ENCODE data around the gene INVS. TPM values are rescaled to one million over a fixed set of nuclear protein-coding genes. Genes with fewer than 3 reads are reported as not detected.

INVS gene
- total RNA-seq, 1 donor from 2014 or later: 25.6 TPM

GRCh38 chr9:100096378-100096916 lies 2.6 kb upstream of the INVS start:
- no peaks in the 10 kb centered on the region for H3K36me3 Mint-ChIP-seq (ENCODE audit: low read depth)
- H3K27me3 Mint-ChIP-seq (ENCODE audit: low read depth): no peaks in the 10 kb centered on the region
- no peak overlapping the region for H3K27ac Mint-ChIP-seq (ENCODE audit: unreplicated experiment)
- TF ChIP-seq CTCF (conservative IDR thresholded peaks at IDR 0.05): no peak
- no peak for DNase-seq (ENCODE audit: low read depth, low spot score)
- H3K4me1 Mint-ChIP-seq: peaks cover 30% of the 10 kb centered on the region
- H3K9me3 Mint-ChIP-seq: no peaks in the 10 kb centered on the region
- peak overlapping the region; percentile 70 for H3K4me3 Mint-ChIP-seq

- Mint-ChIP-seq H3K4me1 (peaks cover 30% of the 10 kb centered on the region), H3K27ac (ENCODE audit: unreplicated experiment) (peak overlapping the region; percentile 99), H3K27me3 (ENCODE audit: low read depth) (no peaks in the 10 kb centered on the region), H3K9me3 (no peaks in the 10 kb centered on the region), H3K4me3 (peak overlapping the region; percentile 100), H3K36me3 (ENCODE audit: low read depth) (no peaks in the 10 kb centered on the region)
- no peak for DNase-seq (ENCODE audit: low read depth, low spot score)
- TF ChIP-seq CTCF (conservative IDR thresholded peaks at IDR 0.05): no peak
These were observed 777 bp upstream of the INVS start for GRCh38 chr9:100098046-100098886.

GRCh38 chr9:100099722-100100042 lies 639 bp downstream of the INVS start:
- Mint-ChIP-seq H3K4me3 (peak overlapping the region; percentile 100), H3K27ac (ENCODE audit: unreplicated experiment) (peak overlapping the region; percentile 83), H3K4me1 (peaks cover 30% of the 10 kb centered on the region), H3K9me3 (no peaks in the 10 kb centered on the region), H3K36me3 (ENCODE audit: low read depth) (no peaks in the 10 kb centered on the region), H3K27me3 (ENCODE audit: low read depth) (no peaks in the 10 kb centered on the region)
- DNase-seq (ENCODE audit: low read depth, low spot score): peak; percentile 6
- TF ChIP-seq CTCF (conservative IDR thresholded peaks at IDR 0.05): no peak

- Mint-ChIP-seq H3K9me3 (no peaks in the 10 kb centered on the region), H3K27me3 (ENCODE audit: low read depth) (no peaks in the 10 kb centered on the region), H3K4me3 (peak overlapping the region; percentile 100), H3K36me3 (ENCODE audit: low read depth) (no peaks in the 10 kb centered on the region), H3K27ac (ENCODE audit: unreplicated experiment) (no peak overlapping the region), H3K4me1 (peaks cover 30% of the 10 kb centered on the region)
- TF ChIP-seq CTCF (conservative IDR thresholded peaks at IDR 0.05): no peak
- DNase-seq (ENCODE audit: low read depth, low spot score): no peak
These were observed 1.2 kb downstream of the INVS start for GRCh38 chr9:100100146-100100667.

- Mint-ChIP-seq H3K4me3 (peak overlapping the region; percentile 33), H3K9me3 (no peaks in the 10 kb centered on the region), H3K27me3 (ENCODE audit: low read depth) (no peaks in the 10 kb centered on the region), H3K36me3 (ENCODE audit: low read depth) (no peaks in the 10 kb centered on the region), H3K27ac (ENCODE audit: unreplicated experiment) (no peak overlapping the region), H3K4me1 (peaks cover 22% of the 10 kb centered on the region)
- DNase-seq (ENCODE audit: low read depth, low spot score): no peak
- TF ChIP-seq CTCF (conservative IDR thresholded peaks at IDR 0.05): no peak
These were observed 2.6 kb downstream of the INVS start for GRCh38 chr9:100101608-100102007.

All from neural crest cell (in vitro differentiated cells).